ENCODE measurements around the gene TM4SF1.

DNA sequence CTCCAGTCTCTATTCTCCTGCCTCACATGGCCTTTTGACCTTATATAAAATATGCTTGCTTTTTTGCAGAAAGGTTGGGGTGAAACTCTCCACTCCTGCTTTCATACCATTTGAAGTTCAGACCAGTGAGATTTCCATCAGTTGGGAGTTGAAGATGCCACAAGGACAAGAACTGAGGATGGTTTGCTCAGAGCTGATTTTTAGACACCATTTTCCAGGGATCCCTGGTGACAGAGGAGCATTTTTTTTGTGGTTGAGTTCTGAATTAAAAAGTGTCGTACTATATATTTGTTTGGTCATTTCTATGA is 8.8 kb upstream of the TM4SF1 start:
- no peak for TF ChIP-seq CTCF (IDR thresholded peaks at IDR 0.05 in 2 of 3, conservative IDR thresholded peaks at IDR 0.05 in 1 of 3; ENCODE audit: borderline replicate concordance in 1 of 3, insufficient read depth in 1 of 3, low read depth in 2 of 3, low read length in 2 of 3)
- TF ChIP-seq, protein P1, sequence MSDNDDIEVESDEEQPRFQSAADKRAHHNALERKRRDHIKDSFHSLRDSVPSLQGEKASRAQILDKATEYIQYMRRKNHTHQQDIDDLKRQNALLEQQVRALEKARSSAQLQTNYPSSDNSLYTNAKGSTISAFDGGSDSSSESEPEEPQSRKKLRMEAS (IDR thresholded peaks at IDR 0.05): no peak
- no peak for TF ChIP-seq CBX3 (IDR thresholded peaks at IDR 0.05; ENCODE audit: low read depth)
- no peak for TF ChIP-seq EZH2 (IDR thresholded peaks at IDR 0.05)
- no peak for TF ChIP-seq YY1 (IDR thresholded peaks at IDR 0.05; ENCODE audit: extremely low read depth, insufficient replicate concordance, low read depth, low read length)
- TF ChIP-seq, protein P2, sequence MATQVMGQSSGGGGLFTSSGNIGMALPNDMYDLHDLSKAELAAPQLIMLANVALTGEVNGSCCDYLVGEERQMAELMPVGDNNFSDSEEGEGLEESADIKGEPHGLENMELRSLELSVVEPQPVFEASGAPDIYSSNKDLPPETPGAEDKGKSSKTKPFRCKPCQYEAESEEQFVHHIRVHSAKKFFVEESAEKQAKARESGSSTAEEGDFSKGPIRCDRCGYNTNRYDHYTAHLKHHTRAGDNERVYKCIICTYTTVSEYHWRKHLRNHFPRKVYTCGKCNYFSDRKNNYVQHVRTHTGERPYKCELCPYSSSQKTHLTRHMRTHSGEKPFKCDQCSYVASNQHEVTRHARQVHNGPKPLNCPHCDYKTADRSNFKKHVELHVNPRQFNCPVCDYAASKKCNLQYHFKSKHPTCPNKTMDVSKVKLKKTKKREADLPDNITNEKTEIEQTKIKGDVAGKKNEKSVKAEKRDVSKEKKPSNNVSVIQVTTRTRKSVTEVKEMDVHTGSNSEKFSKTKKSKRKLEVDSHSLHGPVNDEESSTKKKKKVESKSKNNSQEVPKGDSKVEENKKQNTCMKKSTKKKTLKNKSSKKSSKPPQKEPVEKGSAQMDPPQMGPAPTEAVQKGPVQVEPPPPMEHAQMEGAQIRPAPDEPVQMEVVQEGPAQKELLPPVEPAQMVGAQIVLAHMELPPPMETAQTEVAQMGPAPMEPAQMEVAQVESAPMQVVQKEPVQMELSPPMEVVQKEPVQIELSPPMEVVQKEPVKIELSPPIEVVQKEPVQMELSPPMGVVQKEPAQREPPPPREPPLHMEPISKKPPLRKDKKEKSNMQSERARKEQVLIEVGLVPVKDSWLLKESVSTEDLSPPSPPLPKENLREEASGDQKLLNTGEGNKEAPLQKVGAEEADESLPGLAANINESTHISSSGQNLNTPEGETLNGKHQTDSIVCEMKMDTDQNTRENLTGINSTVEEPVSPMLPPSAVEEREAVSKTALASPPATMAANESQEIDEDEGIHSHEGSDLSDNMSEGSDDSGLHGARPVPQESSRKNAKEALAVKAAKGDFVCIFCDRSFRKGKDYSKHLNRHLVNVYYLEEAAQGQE (IDR thresholded peaks at IDR 0.05; ENCODE audit: low read depth): no peak
- TF ChIP-seq JUND (IDR thresholded peaks at IDR 0.05): no peak
- TF ChIP-seq ZFX (IDR thresholded peaks at IDR 0.05): no peak
- no peak for TF ChIP-seq POLR2A (IDR thresholded peaks at IDR 0.05; ENCODE audit: borderline replicate concordance, extremely low read depth, insufficient read depth, insufficient read length)
- no peak for TF ChIP-seq ELF1 (IDR thresholded peaks at IDR 0.05; ENCODE audit: borderline replicate concordance, low read depth)
